GM18909 (cell line): ENCODE results near the gene OPRL1.

ENCODE experiments used
- ATAC-seq: cut with Tn5 transposase; IDR thresholded peaks from one replicate; pipeline ENCODE4 v1.9.1; 2021; ENCODE audit warnings: mild to moderate bottlenecking; ENCODE audit not compliant: unreplicated experiment, poor library complexity

The OPRL1 gene

DNA sequence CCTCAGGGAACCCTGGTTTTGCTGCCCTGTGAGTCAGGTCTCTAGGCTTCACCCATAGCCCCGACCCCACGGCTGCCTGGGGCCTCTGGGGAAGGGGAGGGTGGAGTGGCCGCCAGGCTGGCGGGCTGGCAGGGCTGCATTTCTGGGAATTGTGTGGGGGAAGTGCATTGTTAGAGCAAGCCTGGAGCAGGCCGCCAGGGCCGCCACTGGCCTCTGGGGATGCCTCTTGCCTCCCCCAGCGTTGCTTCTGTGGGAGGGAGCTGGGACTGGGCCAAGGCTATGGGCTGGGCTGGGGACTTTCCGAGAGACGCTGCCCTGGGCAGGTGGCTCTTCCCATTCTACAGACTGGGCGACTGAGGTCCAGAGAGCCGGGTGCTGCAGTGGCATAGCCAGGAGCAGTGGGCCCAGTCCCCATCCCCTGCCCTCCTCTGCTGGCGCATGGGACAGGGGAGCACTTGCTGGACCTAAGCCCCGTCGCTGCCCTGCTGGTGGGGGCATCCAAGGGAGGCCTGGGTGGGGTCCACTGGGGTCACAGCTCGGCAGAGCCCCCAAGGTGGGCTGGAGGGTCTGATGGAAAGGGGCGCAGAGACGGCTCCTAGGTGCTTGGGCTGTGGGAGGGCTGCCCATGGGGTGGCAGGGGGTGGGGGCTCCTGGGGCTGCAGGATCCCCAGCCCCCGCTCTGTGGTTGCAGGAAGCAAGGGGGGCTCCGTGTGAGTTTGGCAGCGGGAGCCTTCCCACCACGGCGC lies 23.8 kb upstream of the OPRL1 start:
- ATAC-seq: no peak

DNA sequence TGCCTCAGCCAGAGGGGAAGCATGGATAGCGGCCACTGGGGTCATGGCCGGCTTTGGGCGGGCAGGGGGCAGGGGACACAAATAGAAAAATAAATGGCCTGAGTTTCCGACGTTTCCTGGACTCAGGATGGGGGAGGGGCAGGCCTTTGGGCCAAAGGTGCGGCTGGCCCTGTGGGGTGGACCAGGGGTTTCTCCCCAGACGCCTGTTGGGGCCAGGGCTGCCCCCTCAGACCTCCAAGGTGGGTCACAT lies 23.3 kb upstream of the OPRL1 start:
- no peak for ATAC-seq

DNA sequence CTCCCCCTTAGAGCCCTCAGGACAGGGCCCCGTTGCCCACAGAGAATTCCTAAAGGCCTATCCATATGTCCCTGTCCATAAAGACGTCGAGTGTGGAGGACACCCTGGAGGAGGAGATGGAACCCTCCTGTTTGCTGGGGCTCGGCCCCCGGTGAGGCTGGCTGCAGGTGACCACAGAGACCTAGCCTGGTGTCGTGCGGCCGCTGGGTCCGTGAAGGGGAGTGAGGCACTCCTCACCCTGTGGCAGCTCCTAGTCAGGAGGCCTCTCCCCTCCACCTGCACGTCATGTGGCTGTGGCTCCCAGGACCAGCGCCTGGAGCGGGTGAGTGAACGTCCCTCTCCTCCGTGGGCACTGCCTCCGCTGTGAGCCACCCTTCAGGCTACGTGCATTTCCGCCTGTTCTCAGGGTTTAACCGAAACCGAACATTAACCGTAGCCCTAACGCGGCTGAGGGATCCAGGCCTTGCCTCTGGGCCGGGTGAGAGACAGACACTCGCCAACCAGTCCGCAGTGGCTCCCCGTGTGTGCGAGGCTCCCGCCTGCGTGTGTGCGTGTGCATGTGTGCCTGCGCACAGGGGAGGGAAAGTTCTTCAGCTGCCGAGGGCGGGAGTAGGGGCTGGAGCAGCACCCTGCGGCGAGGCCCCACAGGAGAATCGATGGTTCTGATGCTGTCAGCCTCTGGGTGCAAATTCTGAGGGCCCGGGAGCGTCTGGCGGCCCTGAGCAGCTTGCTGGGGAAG lies 22.8 kb upstream of the OPRL1 start:
- ATAC-seq: no peak

- ATAC-seq: no peak
These were observed 22.0 kb upstream of the OPRL1 start for GRCh38 chr20:64057628-64058498.

DNA sequence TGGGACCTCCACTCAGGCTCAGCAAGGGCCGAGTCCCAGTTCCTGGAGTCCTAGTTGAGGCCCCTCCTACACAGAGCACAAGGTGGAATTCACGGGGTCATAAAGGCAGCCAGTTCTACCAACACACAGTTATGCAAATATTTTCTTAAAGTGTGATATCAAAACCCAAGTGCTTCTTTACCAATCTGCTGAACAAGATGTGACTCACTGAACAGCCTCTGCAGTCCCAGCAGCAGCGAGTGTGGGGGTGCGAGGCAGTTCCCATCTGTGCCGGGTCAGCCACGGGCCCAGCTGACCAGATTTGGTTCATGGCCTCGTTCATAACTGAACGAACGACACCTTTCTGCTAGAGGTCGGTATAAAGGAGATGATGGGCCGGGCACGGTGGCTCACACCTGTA lies 21.3 kb upstream of the OPRL1 start:
- ATAC-seq: no peak

- no peak for ATAC-seq
These were observed 17.6 kb upstream of the OPRL1 start for GRCh38 chr20:64062276-64062595.

DNA sequence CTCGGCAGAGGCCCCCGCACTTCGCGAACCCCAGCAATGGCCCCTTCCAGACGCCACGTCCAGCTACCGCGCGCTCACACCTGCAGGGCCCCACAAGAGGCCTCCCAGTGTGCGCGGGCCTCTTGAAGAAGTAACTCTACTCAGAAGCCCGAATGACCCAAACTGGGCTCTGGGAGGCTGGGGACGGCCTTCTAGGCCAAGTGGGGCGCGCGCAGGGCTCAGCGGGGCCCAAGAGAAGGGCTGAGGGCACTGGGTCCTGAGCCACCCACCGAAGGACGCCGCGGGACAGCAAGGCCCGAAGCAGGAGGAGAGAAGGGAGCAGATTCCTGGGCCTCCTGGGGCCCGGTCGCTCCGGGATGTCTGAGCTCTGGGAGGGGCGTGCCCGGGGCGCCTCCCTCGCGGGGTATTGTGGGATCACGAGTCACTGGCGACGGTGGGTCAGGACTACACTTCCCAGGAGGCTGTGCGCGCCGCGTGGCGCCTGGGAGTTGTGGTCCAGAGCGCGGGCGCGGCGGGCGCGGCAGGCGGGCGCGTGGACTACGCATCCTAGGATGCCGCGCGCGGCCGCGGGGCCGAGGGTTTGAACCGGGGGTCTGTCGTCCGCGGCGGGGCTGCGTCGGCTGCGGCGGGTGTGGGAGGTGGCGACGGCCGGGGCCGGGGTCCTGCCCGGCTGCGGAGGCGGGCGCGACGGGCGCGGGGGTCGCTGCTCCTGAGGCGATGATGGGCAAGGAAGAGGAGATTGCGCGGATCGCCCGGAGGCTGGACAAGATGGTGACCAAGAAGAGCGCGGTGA lies 17.1 kb upstream of the OPRL1 start, which contains the start of gene TCEA2:
TSS of gene TCEA2 (plus strand) at position 603 of the 793 bp plus-strand sequence. CDS start at position 718, 115 bp downstream.
- ATAC-seq: peak; percentile 77

GRCh38 chr20:64063389-64064144 lies 16.3 kb upstream of the OPRL1 start:
- ATAC-seq: peak; percentile 0

- ATAC-seq: no peak
These were observed 15.7 kb upstream of the OPRL1 start for GRCh38 chr20:64064145-64064698.

DNA sequence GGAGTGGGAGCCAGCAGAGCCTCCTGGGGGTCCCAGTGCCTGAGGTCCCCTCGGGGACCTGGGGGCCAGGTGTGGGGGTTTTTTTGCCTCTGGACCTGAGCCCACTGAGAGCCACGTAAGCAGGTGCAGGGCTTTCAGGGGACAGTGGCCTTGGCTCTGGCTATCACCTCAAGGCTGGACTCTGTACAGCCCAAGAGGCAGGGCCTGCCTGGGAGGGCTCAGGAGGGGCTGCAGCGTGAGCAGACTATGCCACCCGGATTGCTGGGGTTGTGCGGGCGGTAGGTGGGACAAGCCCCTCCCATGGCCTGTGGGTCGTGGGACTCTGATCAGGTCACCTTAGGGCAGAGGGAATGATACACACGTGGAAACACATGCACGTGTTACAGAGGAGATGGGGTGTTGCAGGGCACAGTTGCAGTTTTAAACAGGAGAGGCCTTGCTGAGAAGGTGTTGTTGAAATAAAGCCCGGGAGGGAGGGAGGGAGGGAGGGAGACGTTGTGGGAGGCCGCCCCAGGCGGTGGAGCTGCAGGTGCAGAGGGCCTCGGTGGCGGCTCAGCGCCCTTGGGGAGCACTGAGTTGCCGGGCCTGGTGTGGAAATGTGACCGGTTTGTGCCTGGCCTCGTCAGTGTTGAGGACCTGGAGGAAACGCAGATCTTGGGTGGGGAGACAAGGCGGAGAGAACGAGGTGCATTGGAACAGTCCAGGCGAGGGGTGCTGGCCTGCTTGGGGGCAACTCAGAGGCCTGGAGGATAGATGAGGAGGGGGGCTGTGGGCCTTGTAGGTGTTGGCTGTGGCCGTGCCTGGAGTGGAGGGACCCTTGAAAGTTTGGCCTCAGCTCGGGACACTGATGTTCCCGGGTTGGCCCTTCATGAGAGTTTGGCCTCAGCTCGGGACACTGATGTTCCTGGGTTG lies 14.6 kb upstream of the OPRL1 start:
- ATAC-seq: no peak

DNA sequence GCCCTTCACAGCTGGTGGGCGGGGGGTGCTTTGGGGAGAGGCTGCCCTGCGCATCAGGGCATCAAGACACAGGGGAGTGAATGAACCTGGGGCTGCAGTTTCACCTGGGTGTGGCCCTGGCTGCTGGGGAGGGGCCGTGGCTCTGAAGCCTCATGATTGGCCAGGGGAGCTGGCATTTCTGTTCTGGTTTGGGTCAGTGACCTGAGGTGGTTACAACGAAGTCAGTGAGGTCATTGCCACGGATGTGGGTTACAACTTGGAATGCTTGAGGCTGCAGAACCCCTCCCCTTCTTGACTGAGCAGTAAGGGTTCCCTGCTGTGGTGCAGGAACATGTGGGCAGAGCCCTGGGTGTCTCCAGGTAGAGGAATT lies 13.9 kb upstream of the OPRL1 start:
- peak; percentile 51 for ATAC-seq

GRCh38 chr20:64067005-64067632 lies 12.8 kb upstream of the OPRL1 start:
- no peak for ATAC-seq

- no peak for ATAC-seq
These were observed 12.1 kb upstream of the OPRL1 start for GRCh38 chr20:64067733-64068307.

DNA sequence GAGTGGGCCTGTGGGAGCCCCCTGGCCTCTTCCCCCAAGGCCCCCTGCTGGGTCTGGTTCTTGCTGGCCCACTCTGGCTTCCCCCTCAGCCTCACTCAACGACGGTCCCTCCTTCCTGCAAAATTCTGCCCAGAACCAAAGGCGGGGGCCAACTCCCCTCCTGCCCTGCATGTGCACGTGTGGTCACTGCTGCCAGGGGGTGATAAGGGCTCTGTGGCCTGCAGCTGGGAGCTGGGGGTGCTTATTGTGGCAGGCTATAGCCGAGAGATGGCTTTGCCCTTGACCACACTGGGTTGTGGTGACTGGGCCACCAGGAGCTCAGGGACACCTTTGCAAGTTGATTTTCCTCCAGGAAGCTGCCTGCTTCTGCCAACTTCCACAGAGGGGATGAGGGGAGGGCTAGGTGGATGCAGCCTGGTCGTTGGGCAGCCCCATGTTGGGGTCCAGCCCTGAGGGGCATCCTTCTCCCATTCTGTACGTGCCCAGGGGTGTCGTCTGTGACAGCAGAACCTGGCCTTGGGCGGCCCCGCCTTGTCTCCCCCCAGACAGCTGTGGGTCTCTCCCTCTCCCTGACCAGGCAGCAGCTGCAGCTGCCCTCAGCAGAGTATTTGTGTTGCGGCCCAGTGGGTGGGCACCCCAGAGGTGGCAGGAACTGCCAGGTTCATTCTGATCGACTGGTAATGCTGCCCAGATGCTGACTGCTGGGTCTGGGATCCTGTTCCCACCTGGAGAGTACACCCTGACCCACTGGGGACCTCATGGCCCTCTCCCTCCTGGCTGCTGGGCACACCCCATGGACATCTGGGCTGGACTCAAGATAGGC lies 11.3 kb upstream of the OPRL1 start:
- ATAC-seq: no peak

DNA sequence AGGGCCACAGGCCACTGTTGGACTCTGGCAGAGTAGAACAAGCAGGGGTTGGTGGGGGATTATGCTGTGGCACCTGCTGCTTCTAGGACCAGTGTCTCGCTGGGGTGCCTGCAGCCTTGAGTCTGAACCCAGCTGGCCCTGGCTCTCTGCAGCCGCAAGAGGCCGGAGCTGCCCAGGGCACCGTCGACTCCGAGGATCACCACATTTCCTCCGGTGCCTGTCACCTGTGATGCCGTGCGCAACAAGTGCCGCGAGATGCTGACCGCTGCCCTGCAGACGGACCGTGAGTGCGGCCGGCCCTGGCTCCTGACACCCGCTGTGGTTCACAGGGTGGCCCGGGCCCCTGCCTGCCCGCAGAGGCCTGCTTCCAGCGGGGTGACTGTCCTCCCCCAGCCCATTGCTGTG lies 10.7 kb upstream of the OPRL1 start:
- no peak for ATAC-seq

GRCh38 chr20:64069614-64070243 lies 10.2 kb upstream of the OPRL1 start:
- no peak for ATAC-seq
